Measurements from ENCODE around the gene CLEC4A.
"Not testable (repeated sequence)": the region's sequence is repeated elsewhere in the genome, so short reads cannot be mapped to it uniquely, and the experiment has no call there.

- peak; percentile 70 for TF ChIP-seq CTCF (conservative IDR thresholded peaks at IDR 0.05; ENCODE audit: low read length)
- TF ChIP-seq EZH2phosphoT487 (IDR thresholded peaks at IDR 0.05; ENCODE audit: borderline replicate concordance, low read depth, low read length), result not testable (repeated sequence)
These were observed 56.7 kb downstream of the CLEC4A start for GRCh38 chr12:8179989-8180585.
